ENCODE results near the gene ADAM12. TPM values are rescaled to one million over a fixed set of nuclear protein-coding genes. Genes with fewer than 3 reads are reported as not detected.

Gene ADAM12
- total and polyA plus RNA-seq, 10 of the 15 experiments (the other 5 are each of a cell fraction or from before 2014, with no cell fraction given), result under 0.01 to 0.62 (median 0.04) TPM; not detected in 5

DNA sequence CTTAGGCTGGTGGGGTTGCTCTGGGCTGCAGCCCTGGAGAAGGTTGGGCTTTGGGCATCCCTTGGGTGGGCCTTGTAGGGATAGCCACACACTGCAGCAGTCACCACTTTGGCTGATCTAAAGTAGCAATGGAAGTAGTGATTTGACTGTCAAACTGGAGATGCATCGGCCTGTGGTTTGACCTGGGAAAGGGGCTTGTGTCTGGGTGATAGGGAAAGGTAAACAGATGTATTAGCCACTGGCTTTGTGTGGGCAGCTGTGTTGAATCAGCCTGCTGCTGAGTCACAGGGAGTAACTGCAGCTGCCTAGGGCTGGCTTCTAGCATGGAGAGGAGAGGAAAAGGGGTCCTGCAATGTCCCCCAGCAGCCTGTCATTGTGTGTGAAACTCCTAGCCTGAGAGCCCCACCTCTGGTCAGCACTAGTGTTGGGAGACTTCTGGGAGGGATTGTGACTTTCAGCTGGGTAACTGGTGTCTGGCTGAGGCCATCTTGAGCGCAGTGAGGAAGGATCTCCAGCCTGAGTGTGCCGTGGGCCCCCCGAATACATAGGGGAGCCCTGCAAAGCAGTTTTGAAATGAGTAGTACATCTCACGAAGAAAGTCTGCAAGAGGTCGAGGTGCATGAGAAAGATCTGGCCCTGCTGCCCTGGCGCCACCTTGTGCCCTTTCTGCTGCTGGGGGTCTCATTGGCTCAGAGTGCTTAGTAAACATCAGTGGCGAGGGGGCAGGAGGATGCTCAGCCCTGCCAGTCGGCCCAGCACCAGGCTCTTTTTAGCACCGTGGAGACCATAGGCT lies 374.6 kb downstream of the ADAM12 start:
- ChIA-PET POLR2A (no interaction called here), CTCF (no interaction called here), SMC1A (ENCODE audit: uncharacterized antibody, unreplicated experiment) (interaction anchor here (0.7 to 1.0 kb wide), 2 partner anchors 9 to 46 kb away, joined by 3 to 4 read pairs; no protein-coding TSS in a partner anchor), RAD21 (ENCODE audit: unreplicated experiment) (no interaction called here)
- Histone ChIP-seq H3K4me1 (ENCODE audit: control insufficient read depth, insufficient read depth, low read length) (no peaks in the 10 kb centered on the region; the same call in 1 of the 2 replicates), H3K4me2 (ENCODE audit: control insufficient read depth, insufficient read depth) (no peak overlapping the region), H2AFZ (ENCODE audit: control insufficient read depth, low read depth, low read length) (peak overlapping the region; percentile 16; the same call in 1 of the 2 replicates), H3K9ac (ENCODE audit: control insufficient read depth, insufficient read depth, low read length) (no peak overlapping the region), H3K79me2 (ENCODE audit: control insufficient read depth, insufficient read depth, low read length) (no peaks in the 10 kb centered on the region), H4K20me1 (ENCODE audit: control insufficient read depth, insufficient read depth) (no peaks in the 10 kb centered on the region), H3K27ac (ENCODE audit: control insufficient read depth, insufficient read depth) (no peak overlapping the region), H3K9me3 (replicated peaks; ENCODE audit: control insufficient read depth, insufficient read depth, low read length) (no peaks in the 10 kb centered on the region), H3K27me3 (replicated peaks in 1 of 2; ENCODE audit: control insufficient read depth in 2 of 2, insufficient read depth in 2 of 2, low read length in 1 of 2) (no peaks in the 10 kb centered on the region), H3K36me3 (ENCODE audit: control insufficient read depth in 2 of 2, insufficient read depth in 2 of 2, low read length in 1 of 2) (no peaks in the 10 kb centered on the region), H3K4me3 (no peak overlapping the region)
- BruUV-seq (replicated peaks), result no TSS peak
- no peak for ATAC-seq
- no peak for FAIRE-seq
- no peak for DNase-seq (ENCODE audit: low read depth, low spot score)
- intact Hi-C loops (cut with micrococcal nuclease; ENCODE audit: unreplicated experiment) (no loop called here), in situ Hi-C loops (cut with MboI) (no loop called here)
- 0% methylated on average over 10 of the region's 10 CpGs for WGBS (ENCODE audit: insufficient coverage, insufficient replicate concordance, low lambda C conversion rate, missing lambda C conversion rate)
- TF ChIP-seq SMC3 (IDR thresholded peaks at IDR 0.05; ENCODE audit: borderline replicate concordance, low read length) (peak; percentile 13; the same call in 1 of the 2 replicates), RB1 (IDR thresholded peaks at IDR 0.05; ENCODE audit: borderline replicate concordance) (no peak), ZNF384 (IDR thresholded peaks at IDR 0.05; ENCODE audit: borderline replicate concordance, low read depth, low read length) (no peak), CREM (IDR thresholded peaks at IDR 0.05; ENCODE audit: low read depth) (no peak), ASH2L (IDR thresholded peaks at IDR 0.05; ENCODE audit: borderline replicate concordance, low read depth) (no peak), JUNB (IDR thresholded peaks at IDR 0.05) (peak; percentile 25; the same call in 1 of the 2 replicates), EED (IDR thresholded peaks at IDR 0.05; ENCODE audit: low read depth) (0 out of 2 replicates have a peak, but pooled peaks have one; percentile 30), CHD2 (IDR thresholded peaks at IDR 0.05; ENCODE audit: borderline replicate concordance, low read depth, low read length) (no peak), RAD21 (IDR thresholded peaks at IDR 0.05; ENCODE audit: insufficient read depth, low read depth, low read length) (peak; percentile 42; the same call in 1 of the 2 replicates)
- TF ChIP-seq, protein P1, sequence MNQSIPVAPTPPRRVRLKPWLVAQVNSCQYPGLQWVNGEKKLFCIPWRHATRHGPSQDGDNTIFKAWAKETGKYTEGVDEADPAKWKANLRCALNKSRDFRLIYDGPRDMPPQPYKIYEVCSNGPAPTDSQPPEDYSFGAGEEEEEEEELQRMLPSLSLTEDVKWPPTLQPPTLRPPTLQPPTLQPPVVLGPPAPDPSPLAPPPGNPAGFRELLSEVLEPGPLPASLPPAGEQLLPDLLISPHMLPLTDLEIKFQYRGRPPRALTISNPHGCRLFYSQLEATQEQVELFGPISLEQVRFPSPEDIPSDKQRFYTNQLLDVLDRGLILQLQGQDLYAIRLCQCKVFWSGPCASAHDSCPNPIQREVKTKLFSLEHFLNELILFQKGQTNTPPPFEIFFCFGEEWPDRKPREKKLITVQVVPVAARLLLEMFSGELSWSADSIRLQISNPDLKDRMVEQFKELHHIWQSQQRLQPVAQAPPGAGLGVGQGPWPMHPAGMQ (IDR thresholded peaks at IDR 0.05; ENCODE audit: borderline replicate concordance), result no peak
- TF ChIP-seq, protein P2, sequence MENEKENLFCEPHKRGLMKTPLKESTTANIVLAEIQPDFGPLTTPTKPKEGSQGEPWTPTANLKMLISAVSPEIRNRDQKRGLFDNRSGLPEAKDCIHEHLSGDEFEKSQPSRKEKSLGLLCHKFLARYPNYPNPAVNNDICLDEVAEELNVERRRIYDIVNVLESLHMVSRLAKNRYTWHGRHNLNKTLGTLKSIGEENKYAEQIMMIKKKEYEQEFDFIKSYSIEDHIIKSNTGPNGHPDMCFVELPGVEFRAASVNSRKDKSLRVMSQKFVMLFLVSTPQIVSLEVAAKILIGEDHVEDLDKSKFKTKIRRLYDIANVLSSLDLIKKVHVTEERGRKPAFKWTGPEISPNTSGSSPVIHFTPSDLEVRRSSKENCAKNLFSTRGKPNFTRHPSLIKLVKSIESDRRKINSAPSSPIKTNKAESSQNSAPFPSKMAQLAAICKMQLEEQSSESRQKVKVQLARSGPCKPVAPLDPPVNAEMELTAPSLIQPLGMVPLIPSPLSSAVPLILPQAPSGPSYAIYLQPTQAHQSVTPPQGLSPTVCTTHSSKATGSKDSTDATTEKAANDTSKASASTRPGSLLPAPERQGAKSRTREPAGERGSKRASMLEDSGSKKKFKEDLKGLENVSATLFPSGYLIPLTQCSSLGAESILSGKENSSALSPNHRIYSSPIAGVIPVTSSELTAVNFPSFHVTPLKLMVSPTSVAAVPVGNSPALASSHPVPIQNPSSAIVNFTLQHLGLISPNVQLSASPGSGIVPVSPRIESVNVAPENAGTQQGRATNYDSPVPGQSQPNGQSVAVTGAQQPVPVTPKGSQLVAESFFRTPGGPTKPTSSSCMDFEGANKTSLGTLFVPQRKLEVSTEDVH (IDR thresholded peaks at IDR 0.05; ENCODE audit: low read depth, partially characterized antibody), result no peak
- TF ChIP-seq, protein P3, sequence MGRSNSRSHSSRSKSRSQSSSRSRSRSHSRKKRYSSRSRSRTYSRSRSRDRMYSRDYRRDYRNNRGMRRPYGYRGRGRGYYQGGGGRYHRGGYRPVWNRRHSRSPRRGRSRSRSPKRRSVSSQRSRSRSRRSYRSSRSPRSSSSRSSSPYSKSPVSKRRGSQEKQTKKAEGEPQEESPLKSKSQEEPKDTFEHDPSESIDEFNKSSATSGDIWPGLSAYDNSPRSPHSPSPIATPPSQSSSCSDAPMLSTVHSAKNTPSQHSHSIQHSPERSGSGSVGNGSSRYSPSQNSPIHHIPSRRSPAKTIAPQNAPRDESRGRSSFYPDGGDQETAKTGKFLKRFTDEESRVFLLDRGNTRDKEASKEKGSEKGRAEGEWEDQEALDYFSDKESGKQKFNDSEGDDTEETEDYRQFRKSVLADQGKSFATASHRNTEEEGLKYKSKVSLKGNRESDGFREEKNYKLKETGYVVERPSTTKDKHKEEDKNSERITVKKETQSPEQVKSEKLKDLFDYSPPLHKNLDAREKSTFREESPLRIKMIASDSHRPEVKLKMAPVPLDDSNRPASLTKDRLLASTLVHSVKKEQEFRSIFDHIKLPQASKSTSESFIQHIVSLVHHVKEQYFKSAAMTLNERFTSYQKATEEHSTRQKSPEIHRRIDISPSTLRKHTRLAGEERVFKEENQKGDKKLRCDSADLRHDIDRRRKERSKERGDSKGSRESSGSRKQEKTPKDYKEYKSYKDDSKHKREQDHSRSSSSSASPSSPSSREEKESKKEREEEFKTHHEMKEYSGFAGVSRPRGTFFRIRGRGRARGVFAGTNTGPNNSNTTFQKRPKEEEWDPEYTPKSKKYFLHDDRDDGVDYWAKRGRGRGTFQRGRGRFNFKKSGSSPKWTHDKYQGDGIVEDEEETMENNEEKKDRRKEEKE (IDR thresholded peaks at IDR 0.05), result no peak
- TF ChIP-seq, protein P4, sequence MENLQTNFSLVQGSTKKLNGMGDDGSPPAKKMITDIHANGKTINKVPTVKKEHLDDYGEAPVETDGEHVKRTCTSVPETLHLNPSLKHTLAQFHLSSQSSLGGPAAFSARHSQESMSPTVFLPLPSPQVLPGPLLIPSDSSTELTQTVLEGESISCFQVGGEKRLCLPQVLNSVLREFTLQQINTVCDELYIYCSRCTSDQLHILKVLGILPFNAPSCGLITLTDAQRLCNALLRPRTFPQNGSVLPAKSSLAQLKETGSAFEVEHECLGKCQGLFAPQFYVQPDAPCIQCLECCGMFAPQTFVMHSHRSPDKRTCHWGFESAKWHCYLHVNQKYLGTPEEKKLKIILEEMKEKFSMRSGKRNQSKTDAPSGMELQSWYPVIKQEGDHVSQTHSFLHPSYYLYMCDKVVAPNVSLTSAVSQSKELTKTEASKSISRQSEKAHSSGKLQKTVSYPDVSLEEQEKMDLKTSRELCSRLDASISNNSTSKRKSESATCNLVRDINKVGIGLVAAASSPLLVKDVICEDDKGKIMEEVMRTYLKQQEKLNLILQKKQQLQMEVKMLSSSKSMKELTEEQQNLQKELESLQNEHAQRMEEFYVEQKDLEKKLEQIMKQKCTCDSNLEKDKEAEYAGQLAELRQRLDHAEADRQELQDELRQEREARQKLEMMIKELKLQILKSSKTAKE (IDR thresholded peaks at IDR 0.05; ENCODE audit: low read depth, poor library complexity, severe bottlenecking), result no peak

Data from GM12878 (cell line).